H1 (cell line): Measurements from ENCODE around the gene CACNA1C.

Source experiments
- CREB1 ChIP-seq: IDR thresholded peaks from 2 replicates; pipeline ENCODE4 v1.6.1; 2012; ENCODE audit warnings: inconsistent platforms
- CTBP2 ChIP-seq: IDR thresholded peaks from 2 replicates; pipeline ENCODE4 v1.7.0; 2011; ENCODE audit warnings: borderline replicate concordance, mild to moderate bottlenecking, moderate library complexity, mixed read lengths, low read length; ENCODE audit not compliant: insufficient read depth, insufficient read length
- POLR2A ChIP-seq, 2 experiments: IDR thresholded peaks; 1 replicate in 1 of 2; 2 replicates in 1 of 2; pipeline ENCODE4 v1.6.1; 2011; ENCODE audit warnings: low read depth in 2 of 2, low read length in 2 of 2, mild to moderate bottlenecking in 2 of 2; ENCODE audit errors: control extremely low read depth in 1 of 2
- POLR2AphosphoS5 ChIP-seq: IDR thresholded peaks from 2 replicates; pipeline ENCODE4 v1.6.1; 2011; ENCODE audit warnings: low read depth, low read length
- SIN3A ChIP-seq, 2 experiments: IDR thresholded peaks in 1 of 2; conservative IDR thresholded peaks in 1 of 2; 2 replicates each; pipeline ENCODE4 v1.6.1; 2011 to 2012; ENCODE audit warnings: low read length in 2 of 2, improper control_type of control experiment in 1 of 2, low read depth in 1 of 2, mild to moderate bottlenecking in 1 of 2
- TF ChIP-seq, protein P1 (sequence below), 3 experiments: IDR thresholded peaks; 1 replicate in 2 of 3; 2 replicates in 1 of 3; pipeline versions ENCODE4 v1.5.1 to v1.6.1; 2011; ENCODE audit warnings: low read length in 3 of 3, mild to moderate bottlenecking in 3 of 3, inconsistent platforms in 2 of 3, low read depth in 1 of 3, moderate library complexity in 1 of 3; ENCODE audit not compliant: insufficient read depth in 1 of 3; ENCODE audit errors: control extremely low read depth in 1 of 3

DNA sequence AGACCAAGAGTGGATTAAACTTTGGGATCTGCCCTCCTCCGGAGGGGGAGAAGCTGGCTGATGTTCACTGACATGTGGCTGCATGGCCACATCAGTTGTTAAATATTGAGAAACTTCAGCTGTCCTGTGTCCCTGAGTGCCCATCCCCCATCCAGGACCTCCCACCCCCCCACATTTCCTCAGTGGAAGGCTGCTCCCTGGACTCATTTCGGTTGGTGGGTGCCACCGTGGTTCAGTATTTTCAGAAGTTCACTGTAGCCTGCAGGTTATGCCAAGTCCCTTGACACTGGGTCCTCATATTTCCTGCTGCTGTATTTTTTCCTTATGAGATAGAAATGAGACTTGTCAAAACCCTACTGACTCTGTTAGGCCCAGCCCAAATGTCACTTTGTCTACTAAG, 302.4 kb downstream of the CACNA1C start:
- TF ChIP-seq CTBP2 (no peak), POLR2AphosphoS5 (no peak), CREB1 (no peak), POLR2A (IDR thresholded peaks at IDR 0.05; ENCODE audit: control extremely low read depth in 1 of 2, low read depth in 2 of 2, low read length in 2 of 2) (no peak), SIN3A (conservative IDR thresholded peaks at IDR 0.05 in 1 of 2, IDR thresholded peaks at IDR 0.05 in 1 of 2; ENCODE audit: low read depth in 1 of 2, low read length in 2 of 2) (no peak)
- TF ChIP-seq, protein P1, sequence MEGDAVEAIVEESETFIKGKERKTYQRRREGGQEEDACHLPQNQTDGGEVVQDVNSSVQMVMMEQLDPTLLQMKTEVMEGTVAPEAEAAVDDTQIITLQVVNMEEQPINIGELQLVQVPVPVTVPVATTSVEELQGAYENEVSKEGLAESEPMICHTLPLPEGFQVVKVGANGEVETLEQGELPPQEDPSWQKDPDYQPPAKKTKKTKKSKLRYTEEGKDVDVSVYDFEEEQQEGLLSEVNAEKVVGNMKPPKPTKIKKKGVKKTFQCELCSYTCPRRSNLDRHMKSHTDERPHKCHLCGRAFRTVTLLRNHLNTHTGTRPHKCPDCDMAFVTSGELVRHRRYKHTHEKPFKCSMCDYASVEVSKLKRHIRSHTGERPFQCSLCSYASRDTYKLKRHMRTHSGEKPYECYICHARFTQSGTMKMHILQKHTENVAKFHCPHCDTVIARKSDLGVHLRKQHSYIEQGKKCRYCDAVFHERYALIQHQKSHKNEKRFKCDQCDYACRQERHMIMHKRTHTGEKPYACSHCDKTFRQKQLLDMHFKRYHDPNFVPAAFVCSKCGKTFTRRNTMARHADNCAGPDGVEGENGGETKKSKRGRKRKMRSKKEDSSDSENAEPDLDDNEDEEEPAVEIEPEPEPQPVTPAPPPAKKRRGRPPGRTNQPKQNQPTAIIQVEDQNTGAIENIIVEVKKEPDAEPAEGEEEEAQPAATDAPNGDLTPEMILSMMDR (IDR thresholded peaks at IDR 0.05; ENCODE audit: control extremely low read depth in 1 of 3, insufficient read depth in 1 of 3, low read depth in 1 of 3, low read length in 3 of 3) = no peak
